ENCODE data around the gene ITLN1.

ITLN1 gene

DNA sequence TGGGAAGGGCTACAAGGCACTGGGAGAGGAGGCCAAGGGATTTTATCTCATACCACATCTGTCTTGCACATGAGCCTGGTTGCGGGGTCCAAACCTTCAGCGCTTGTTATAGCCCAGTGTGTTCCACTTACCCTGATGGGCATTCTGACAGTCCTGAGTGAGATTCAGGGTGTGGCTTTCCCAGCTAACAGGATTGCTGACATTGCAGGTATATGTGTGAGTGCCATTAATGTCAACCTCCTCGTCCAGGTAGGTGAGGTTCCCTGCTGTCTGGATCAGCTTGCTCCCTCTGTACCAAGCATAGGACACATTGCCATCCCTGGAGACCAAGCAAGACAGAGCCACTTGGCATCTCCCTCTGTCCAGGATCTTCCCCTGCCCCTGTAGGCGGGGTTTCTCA lies 43.9 kb downstream of the ITLN1 start:
- H3K4me1 Mint-ChIP-seq: no peaks in the 10 kb centered on the region
- no peaks in the 10 kb centered on the region for H3K36me3 Mint-ChIP-seq (ENCODE audit: low read depth)
- H3K27me3 Mint-ChIP-seq (ENCODE audit: low read depth): peaks cover under 1% of the 10 kb centered on the region
- no peaks in the 10 kb centered on the region for H3K9me3 Mint-ChIP-seq
- H3K4me3 Mint-ChIP-seq: no peak overlapping the region
- TF ChIP-seq, protein P1, sequence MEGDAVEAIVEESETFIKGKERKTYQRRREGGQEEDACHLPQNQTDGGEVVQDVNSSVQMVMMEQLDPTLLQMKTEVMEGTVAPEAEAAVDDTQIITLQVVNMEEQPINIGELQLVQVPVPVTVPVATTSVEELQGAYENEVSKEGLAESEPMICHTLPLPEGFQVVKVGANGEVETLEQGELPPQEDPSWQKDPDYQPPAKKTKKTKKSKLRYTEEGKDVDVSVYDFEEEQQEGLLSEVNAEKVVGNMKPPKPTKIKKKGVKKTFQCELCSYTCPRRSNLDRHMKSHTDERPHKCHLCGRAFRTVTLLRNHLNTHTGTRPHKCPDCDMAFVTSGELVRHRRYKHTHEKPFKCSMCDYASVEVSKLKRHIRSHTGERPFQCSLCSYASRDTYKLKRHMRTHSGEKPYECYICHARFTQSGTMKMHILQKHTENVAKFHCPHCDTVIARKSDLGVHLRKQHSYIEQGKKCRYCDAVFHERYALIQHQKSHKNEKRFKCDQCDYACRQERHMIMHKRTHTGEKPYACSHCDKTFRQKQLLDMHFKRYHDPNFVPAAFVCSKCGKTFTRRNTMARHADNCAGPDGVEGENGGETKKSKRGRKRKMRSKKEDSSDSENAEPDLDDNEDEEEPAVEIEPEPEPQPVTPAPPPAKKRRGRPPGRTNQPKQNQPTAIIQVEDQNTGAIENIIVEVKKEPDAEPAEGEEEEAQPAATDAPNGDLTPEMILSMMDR (IDR thresholded peaks at IDR 0.05; ENCODE audit: unreplicated experiment in 3 of 3): no peak
- no peak overlapping the region for H3K27ac Mint-ChIP-seq

DNA sequence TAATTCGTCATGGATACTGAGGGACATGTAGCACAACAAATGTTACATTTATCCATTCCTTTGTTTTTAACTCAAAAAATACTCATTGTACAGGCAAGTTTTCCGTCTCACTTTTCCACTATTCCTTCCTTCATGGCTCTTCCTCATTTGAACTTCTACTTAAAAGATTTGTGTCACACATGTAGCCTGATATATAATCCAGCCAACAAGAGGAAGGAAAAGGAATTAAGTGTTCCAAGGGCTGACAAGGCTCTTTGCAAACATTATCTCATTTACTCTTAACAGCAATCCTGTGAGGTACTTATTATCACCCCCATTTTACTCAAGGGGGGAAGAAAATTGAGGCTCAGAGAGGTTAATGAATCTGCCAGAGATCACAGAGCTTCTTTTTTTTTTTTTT lies 45.2 kb downstream of the ITLN1 start:
- Mint-ChIP-seq H3K9me3 (no peaks in the 10 kb centered on the region), H3K27me3 (ENCODE audit: low read depth) (peaks cover 5% of the 10 kb centered on the region), H3K36me3 (ENCODE audit: low read depth) (no peaks in the 10 kb centered on the region), H3K4me1 (no peaks in the 10 kb centered on the region), H3K27ac (no peak overlapping the region), H3K4me3 (no peak overlapping the region)
- TF ChIP-seq, protein P1 (IDR thresholded peaks at IDR 0.05; ENCODE audit: unreplicated experiment in 3 of 3): no peak

DNA sequence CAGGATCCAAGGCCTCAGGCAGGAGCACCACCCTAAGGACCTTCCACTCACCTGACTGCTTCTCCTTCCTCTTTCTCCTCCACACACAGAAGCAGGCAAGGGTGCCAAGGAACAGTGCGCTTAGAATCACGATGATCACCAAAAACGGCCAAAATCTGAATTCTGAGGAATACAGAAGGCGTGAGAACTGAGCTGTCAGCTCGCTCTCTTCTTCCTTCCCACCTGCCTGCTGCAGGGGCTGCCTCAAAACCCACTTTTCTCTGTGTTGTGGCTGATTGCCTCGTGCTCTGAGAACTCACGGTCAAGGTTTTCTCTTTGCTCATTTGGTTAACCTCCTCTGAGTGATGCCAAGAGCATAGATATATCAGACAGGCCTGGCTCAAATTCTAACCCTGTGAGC lies 46.1 kb downstream of the ITLN1 start:
- Mint-ChIP-seq H3K9me3 (no peaks in the 10 kb centered on the region), H3K27ac (no peak overlapping the region)
- TF ChIP-seq, protein P1 (IDR thresholded peaks at IDR 0.05; ENCODE audit: unreplicated experiment in 3 of 3): no peak

DNA sequence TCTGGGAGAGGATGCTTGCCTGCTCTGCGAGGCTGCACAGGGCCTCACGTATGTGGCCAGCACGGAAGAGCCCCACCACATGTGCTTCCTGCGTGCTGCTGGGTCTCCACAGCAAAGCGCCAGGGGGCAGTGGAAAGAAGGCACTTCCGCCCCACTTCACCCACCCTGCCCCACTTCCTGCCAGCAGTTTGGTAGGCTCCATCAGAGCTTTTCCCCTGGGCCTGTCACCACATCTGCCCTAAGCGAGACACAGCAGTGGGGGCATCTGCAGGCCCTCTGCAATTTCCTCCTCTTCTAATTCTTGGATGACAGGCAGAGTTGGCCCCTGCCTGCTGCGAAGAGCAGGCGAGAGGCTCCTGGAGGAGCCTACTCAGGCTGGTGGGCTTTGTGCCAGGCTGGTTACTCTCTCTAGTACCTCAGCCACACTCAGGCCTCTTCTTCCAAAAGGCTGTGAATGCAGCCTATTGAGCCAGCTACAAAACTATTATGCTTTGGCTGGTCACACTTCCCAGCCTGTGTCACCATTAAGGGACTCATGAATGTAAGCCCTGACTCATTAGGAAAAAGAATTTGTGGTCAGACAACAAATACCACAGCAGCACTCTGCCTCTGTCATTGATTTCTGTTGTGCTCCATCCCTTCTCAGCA lies 47.3 kb downstream of the ITLN1 start:
- no peaks in the 10 kb centered on the region for H3K9me3 Mint-ChIP-seq
- TF ChIP-seq, protein P1 (IDR thresholded peaks at IDR 0.05; ENCODE audit: unreplicated experiment in 3 of 3): no peak
- H3K27me3 Mint-ChIP-seq (ENCODE audit: low read depth): peaks cover 5% of the 10 kb centered on the region
- H3K4me3 Mint-ChIP-seq: no peak overlapping the region
- no peaks in the 10 kb centered on the region for H3K36me3 Mint-ChIP-seq (ENCODE audit: low read depth)
- H3K4me1 Mint-ChIP-seq: no peaks in the 10 kb centered on the region
- no peak overlapping the region for H3K27ac Mint-ChIP-seq

More for the DNA sequence above, 46.1 kb downstream of the ITLN1 start:
- Mint-ChIP-seq H3K27me3 (ENCODE audit: low read depth) (peaks cover 5% of the 10 kb centered on the region), H3K4me3 (no peak overlapping the region), H3K36me3 (ENCODE audit: low read depth) (no peaks in the 10 kb centered on the region), H3K4me1 (no peaks in the 10 kb centered on the region)

DNA sequence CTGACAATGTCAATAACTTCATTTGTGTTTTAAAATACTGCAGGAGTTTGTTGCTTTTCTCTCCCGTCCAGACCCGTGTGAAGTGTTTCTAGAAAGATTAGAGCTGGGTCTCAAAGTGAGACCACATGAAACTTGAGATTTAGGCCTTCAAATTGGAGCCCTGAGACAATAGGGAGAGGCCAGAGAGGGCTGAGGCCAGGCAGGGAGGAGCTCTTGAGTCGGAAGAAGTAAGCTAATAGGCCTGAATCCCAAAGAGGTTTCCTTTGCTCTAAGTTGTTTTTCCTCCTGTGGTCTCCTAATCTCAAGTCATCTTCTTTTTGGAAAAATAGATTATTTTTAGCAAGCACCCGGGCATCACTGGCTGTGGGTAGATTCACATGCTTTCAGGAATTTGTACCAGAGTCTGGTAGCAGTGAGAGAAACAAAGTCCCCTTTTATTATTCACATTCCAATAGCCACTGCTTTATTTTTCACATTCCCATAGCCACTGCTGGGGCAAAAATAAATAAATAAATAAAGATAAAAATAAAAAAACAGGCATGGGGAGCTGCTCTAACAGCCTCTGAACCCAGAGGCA lies 47.9 kb downstream of the ITLN1 start:
- no peak overlapping the region for H3K4me3 Mint-ChIP-seq
- H3K36me3 Mint-ChIP-seq (ENCODE audit: low read depth): no peaks in the 10 kb centered on the region
- H3K27ac Mint-ChIP-seq: no peak overlapping the region
- no peaks in the 10 kb centered on the region for H3K4me1 Mint-ChIP-seq
- H3K27me3 Mint-ChIP-seq (ENCODE audit: low read depth): peaks cover 5% of the 10 kb centered on the region
- no peaks in the 10 kb centered on the region for H3K9me3 Mint-ChIP-seq
- TF ChIP-seq, protein P1 (IDR thresholded peaks at IDR 0.05; ENCODE audit: unreplicated experiment in 3 of 3): no peak

DNA sequence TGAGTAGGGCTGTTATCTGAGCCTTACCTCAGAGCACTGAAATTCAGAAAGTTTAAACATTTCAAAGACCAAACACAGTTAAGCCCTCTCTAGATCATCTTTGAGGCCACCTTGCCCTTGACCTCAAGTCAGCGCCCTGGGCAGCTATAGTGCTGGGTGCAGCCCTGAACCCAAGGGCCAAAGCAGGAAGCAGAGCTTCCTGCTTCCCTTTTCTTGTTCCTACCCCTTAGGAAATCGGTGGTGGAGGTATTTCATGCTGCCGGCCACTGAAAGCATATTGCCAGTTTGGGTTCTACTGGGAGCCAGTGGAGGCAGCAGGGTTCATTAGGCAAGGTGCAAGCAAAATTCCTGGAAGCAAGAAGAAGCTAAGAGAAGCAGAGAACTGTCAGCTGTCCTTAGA lies 48.4 kb downstream of the ITLN1 start:
- H3K27ac Mint-ChIP-seq: no peak overlapping the region
- no peaks in the 10 kb centered on the region for H3K9me3 Mint-ChIP-seq
- TF ChIP-seq, protein P1 (IDR thresholded peaks at IDR 0.05; ENCODE audit: unreplicated experiment in 3 of 3): no peak
- peaks cover 5% of the 10 kb centered on the region for H3K27me3 Mint-ChIP-seq (ENCODE audit: low read depth)
- H3K36me3 Mint-ChIP-seq (ENCODE audit: low read depth): no peaks in the 10 kb centered on the region
- no peaks in the 10 kb centered on the region for H3K4me1 Mint-ChIP-seq
- H3K4me3 Mint-ChIP-seq: no peak overlapping the region

Measured in nephron (organoid).